ENCODE data around the gene TTLL3. TPM values are rescaled to one million over a fixed set of nuclear protein-coding genes. Genes with fewer than 3 reads are reported as not detected.
"Not testable (repeated sequence)": the region's sequence is repeated elsewhere in the genome, so short reads cannot be mapped to it uniquely, and the experiment has no call there.

The TTLL3 gene
- polyA plus RNA-seq, 10 donors: 15.7 to 53.1 (median 23.5) TPM

DNA sequence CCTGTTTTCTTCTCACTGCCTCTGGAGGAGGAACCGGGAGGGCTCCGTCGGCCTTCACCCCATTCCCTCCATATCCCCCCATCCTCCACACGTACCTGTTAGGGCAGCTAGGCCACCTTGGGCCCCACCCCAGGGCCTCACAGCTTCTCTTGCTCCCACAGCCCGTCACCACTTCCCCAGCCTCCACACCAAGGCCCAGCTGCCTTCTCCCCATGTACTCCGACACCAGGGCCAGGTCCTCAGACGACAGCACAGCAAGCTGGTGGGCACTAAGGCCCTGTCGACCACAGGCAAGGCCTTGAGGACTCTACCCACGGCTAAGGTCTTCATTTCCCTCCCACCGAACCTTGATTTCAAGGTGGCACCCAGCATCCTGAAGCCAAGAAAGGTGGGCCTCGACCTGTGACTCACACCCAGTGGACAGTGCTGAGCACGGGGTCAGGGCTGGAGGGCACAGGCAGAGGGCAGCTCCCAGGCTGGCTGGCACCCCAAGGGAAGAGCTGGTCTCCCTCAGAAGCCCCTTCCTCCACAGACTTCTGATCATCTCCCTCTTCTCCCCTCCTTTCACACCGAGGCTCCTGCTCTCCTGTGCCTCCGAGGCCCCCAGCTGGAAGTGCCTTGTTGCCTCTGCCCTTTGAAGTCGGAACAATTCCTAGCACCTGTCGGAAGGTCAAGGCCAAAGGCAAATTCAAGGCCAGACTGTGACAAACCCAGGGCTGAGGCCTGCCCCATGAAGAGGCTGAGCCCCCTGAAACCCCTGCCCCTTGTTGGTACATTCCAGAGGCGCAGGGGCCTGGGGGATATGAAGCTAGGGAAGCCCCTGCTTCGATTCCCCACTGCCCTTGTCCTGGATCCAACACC, 24.7 kb downstream of the TTLL3 start:
- no peak for DNase-seq

DNA sequence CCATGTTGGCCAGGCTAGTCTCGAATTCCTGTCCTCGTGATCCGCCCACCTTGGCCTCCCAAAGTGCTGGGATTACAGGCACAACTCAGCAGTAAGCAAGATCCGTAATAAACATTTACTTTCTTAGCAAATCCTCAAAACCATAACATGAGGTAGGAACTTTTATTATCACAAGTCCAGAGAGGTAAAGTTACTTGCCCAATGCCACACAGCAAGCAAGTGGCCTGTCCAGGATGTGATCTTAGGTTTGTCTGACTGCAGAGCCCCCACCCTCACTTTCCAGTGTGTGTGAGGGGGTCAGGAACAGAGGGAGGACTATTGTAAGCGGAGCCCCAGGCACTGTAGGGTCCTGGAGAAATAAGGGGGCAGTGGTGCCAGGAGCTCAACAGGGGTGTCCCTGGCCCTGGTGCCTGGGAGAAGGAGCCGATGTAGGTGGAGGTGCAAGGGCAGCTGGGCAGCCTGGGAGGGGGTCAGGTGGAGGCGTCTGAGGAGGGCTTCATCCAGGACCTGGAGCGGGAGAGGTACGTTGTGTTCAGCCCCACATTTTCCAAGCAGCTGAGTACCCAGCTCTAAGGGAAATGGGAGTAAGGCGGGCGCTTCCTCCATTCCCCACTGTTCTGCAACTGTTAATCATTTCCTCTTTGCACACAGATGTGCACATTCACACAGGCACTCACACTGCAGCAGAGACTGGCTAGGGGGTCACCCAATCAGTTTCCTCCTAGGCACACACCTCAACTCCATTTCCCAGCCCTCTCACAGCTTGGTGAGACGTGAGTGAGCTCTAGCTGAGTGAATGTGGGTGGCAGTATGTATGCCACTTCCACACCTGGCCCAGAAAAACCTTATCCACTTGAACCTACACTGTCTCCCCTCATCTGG, 27.9 kb downstream of the TTLL3 start:
- no peak for DNase-seq

DNA sequence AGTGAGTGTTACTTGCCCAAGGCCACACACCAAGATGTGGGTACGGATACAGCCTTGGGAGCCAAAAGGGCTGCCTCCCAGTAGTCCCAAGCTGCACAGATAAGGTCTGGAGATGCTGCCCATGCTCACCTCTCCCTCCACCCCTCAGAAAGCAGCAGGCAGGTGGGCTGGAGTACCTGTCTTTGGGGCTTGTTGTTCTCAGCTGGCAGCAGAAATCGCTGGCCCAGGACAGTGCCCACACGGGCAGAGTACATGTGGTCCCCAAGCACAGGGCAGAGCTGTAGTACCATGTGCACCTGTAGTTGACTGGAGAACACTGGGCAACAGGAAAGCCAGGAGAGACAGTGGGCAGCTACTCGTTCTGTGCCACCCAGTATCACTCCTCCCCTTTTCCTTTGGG, 28.8 kb downstream of the TTLL3 start:
- no peak for DNase-seq

DNA sequence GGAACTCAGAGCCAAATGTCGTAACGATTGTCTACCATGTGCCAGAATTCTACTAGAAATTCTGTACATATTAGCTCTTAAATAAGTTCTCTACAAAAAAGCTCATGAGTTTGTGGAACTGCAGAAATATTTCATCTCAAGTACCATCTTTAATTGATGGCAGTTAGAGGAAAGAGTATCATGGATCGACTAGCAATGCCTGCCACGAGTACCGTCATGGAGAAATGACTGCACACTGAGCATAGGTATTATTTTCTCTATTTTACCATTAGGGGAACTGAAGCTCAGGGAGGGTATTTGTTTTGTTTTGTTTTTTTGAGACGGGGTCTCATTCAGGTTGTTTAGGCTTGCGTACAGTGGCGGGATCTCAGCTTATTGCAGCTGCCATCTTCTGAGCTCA, 31.0 kb downstream of the TTLL3 start:
- no peak for DNase-seq

GRCh38 chr3:9843715-9844438, 33.8 kb downstream of the TTLL3 start, which contains the start of gene RPUSD3:
Gene RPUSD3 (minus strand): TSS chr3:9844008. CDS start chr3:9843990, 18 bp downstream.
- peak; percentile 96 to 99 (median 98) for DNase-seq

- no peak for DNase-seq
Observed at GRCh38 chr3:9846231-9846630, 36.2 kb downstream of the TTLL3 start.

- DNase-seq: no peak
Observed at GRCh38 chr3:9846931-9847488, 36.9 kb downstream of the TTLL3 start.

DNA sequence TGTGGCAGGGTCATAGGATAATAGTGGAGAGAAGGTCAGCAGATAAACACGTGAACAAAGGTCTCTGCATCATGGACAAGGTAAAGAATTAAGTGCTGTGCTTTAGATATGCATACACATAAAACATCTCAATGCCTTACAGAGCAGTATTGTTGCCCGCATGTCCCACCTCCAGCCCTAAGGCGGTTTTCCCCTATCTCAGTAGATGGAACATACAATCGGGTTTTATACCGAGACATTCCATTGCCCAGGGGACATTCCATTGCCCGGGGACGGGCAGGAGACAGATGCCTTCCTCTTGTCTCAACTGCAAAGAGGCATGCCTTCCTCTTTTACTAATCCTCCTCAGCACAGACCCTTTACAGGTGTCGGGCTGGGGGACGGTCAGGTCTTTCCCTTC, 37.8 kb downstream of the TTLL3 start:
- DNase-seq: not testable (repeated sequence)

DNA sequence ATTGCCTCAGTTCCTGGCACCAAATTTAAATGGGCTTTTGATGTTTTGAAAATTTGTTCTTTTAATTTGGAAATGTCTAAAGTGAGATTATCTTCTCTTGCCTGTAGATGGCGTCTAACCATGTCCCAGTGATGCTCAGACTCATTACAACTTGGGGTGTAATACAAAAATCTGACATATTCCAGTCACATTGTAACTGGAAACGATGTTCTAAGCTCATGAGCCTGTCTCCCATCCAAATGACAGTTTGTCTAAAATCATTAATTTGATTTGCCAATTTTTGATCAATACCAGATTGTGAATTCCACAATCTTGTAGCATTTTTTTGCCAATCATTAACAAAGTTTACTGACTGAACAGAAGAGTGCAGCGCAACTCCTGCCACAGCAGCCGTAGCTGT, 38.8 kb downstream of the TTLL3 start:
- DNase-seq: peak in 1 of 3 donors; percentile 41

- DNase-seq: not testable (repeated sequence)
Observed at GRCh38 chr3:9851383-9851782, 41.3 kb downstream of the TTLL3 start.

GRCh38 chr3:9851926-9852325, 41.9 kb downstream of the TTLL3 start:
- not testable (repeated sequence) for DNase-seq

DNA sequence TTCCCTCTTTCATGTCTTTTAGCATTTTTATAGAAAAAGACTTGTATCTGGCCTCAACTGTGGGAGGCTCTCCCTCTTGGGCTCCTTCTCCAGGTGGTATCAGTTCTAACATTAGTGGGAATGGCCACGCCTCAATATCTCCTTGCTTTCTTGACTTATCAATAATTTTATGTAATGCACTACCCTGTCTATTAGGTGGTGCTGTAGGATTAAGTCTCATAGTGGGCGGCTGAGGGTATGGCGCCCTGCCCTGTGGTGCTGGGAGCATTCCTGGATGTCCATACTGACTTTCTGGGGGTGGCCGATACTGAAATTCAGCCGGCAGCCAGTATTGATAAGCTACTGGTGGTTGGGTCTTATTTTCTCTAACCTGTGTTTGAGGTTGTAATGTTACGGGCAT, 42.5 kb downstream of the TTLL3 start:
- no peak for DNase-seq

- not testable (repeated sequence) for DNase-seq
Observed at GRCh38 chr3:9854291-9854940, 44.4 kb downstream of the TTLL3 start.

DNA sequence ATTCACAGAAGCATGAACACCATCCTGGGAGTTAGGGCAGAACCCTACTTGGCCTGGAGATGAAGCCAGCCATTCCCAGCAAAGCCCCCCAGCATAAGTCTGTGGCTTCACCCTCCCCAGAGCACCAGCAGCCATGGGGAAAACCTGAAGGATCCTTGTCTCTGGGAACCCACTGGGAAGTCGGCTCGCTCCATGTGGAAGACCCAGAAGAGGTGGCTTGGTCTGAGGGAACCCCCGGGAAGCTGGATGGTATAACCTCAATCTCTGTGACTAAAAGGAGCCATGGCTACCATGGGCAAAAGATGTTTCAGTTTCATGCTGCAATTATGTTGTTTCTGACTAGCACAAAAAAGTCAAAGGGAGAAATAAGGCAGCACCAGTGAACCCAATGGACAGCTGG, 45.5 kb downstream of the TTLL3 start:
- DNase-seq: no peak

DNA sequence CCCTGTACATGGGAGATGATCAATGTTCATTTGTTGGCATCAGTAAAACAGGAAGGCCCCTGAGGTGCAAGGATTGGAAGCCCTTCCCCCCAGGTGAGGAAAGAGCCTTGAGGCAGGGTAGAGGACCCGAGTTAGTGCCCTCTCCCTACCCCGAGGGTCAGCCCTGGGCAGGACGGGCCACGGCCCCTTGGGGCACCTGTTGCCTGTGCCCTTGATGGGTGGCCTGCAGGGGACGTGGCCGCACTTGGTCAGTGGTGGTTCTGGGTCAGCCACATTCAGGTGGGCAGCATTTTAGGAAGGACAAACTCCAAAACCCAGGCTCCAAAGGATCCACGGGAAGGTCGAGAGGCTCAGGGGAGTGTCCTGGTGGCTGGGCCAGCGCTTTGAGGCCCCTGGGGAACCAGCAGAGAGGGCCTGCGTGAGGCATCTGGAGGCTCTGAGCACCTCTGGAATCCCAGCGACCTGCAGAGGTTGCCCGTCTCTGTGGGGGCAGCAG, 49.5 kb downstream of the TTLL3 start:
- no peak for DNase-seq

GRCh38 chr3:9861201-9861600, 51.1 kb downstream of the TTLL3 start:
- DNase-seq: no peak

DNA sequence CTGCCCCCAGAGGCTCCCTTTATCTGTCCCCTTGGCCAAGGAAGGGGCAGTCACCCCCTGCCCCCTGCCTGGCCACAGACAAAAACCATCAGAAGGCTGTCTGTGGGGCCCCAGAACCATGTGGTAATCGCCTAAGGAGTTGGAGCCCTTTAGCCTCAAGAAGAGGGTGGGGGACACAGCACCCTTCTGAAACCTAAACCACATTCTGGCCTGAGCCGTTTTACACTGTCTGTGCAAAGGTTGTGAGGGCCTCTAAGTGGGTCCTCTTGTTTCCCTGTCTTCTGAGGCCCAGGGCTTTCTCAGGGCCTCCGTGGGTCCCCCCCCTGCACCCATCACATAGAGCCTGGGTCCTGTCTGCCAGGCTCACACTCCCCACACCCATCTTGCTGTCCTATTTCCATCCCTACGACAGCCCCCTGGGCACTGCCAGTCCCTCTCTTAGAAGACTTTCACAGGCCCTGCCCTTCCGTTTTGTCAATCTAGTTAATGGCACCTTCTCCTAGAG, 51.6 kb downstream of the TTLL3 start:
- no peak for DNase-seq

DNA sequence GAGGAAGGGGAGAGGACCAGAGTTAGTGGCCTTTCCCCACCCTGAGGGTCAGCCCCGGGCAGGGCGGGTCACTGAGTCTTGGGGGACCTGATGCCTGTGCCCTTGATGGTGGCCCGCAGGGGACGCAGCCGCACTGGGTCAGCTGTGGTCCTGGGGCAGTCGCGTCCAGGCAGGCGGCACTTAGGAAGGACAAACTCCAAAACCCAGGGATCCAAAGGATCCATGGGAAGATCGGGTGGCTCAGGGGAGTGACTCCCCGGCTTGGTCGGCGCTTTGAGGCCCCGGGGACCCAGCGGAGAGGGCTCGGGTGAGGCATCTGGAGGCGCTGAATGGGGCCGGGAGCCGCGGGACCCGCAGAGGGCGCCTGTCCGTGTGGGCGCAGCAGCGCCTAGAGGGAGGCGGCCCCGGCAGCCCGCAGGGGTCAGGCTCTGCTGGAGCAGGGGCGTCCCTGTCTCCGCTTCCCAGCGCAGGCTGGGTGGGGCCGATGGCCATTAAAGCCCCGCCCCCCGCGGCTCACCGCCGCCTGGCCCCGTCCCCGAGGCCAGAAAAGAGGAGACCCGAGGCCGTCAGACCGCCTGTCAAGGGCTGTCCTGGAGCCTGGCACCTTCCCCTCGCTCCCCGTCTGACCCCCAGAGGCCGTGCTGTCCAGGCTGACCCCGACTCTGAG, 52.5 kb downstream of the TTLL3 start:
- DNase-seq: peak; percentile 33 to 71 (median 39)

DNA sequence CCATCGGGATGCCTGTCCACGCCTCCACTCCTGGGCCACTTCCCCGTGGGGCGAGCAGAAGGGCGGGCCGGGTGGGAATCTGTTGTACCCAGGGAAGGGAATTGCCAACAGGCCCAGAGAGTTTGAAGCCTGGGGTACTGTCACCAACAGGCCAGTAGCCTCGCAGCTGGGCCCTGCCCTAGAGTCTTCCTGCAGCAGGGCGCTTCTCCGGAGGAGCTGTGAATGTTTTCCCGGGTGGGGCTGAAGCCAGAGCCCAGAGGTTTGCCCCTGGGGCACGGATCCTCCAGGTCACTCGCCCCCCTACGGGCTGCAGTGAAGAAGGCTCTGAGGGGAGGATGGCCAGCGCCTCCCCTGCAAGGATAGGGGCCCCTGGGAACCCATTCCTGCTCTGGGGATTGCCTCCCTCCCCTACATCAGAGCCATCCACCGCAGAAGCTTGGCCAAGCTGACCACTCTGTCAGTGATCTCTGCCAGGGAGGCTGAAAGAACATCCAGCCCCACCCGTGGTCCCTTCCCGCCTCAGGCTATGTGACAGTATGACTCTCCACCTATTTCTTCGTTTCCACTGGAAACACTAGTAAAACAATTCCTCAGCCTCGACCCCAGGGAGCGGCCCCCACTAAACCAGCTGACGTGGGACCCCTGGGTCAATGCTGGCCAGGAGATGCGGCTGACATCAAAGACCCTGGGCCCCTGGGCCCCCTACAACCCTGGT, 53.2 kb downstream of the TTLL3 start:
- peak in 1 of 3 donors; percentile 25 for DNase-seq

Data from muscle of back (tissue), 11 donors.